GM12891 (cell line): ENCODE data around the gene HS6ST2.

Experiments used
- POLR2A ChIP-seq: IDR thresholded peaks from 2 replicates; pipeline ENCODE4 v1.6.1; 2011; ENCODE audit warnings: low read depth, low read length, control low read depth
- POLR2AphosphoS5 ChIP-seq: IDR thresholded peaks from 2 replicates; pipeline ENCODE4 v1.6.1; 2011; ENCODE audit warnings: low read depth, low read length, control low read depth
- POU2F2 ChIP-seq: IDR thresholded peaks from 2 replicates; pipeline ENCODE4 v1.6.1; 2011; ENCODE audit warnings: low read depth, mild to moderate bottlenecking, control low read depth, low read length, moderate library complexity
- SPI1 ChIP-seq: IDR thresholded peaks from 2 replicates; pipeline ENCODE4 v1.6.1; 2011; ENCODE audit warnings: low read depth, low read length, control low read depth
- TAF1 ChIP-seq: IDR thresholded peaks from 2 replicates; pipeline ENCODE4 v1.6.1; 2011; ENCODE audit warnings: low read depth, low read length, control low read depth

- TF ChIP-seq POLR2A, result no peak
- TF ChIP-seq POLR2AphosphoS5, result no peak
- TF ChIP-seq TAF1, result no peak
- TF ChIP-seq SPI1, result no peak
- no peak for TF ChIP-seq POU2F2
Observed at GRCh38 chrX:132677233-132677716, 281.2 kb downstream of the HS6ST2 start.
